Hematopoietic multipotent progenitor cell (in vitro differentiated cells): ENCODE measurements around the gene BSND. TPM values are rescaled to one million over a fixed set of nuclear protein-coding genes. Genes with fewer than 3 reads are reported as not detected.

ENCODE experiments used
- DNase-seq, 3 donors: peaks; one replicate each; pipeline ENCODE4 v3.0.0-alpha.2; 2011 to 2015; ENCODE audit warnings: low read depth in 2 of 3, low spot score in 2 of 3
- total RNA-seq: library from RNA; depleted of rRNA; stranded (reverse); fragments of >200 nt; gene quantifications from one replicate; pipeline ENCODE4 v1.2.3, GENCODE V29; 2012

The BSND gene
- total RNA-seq, 1 donor: not detected

DNA sequence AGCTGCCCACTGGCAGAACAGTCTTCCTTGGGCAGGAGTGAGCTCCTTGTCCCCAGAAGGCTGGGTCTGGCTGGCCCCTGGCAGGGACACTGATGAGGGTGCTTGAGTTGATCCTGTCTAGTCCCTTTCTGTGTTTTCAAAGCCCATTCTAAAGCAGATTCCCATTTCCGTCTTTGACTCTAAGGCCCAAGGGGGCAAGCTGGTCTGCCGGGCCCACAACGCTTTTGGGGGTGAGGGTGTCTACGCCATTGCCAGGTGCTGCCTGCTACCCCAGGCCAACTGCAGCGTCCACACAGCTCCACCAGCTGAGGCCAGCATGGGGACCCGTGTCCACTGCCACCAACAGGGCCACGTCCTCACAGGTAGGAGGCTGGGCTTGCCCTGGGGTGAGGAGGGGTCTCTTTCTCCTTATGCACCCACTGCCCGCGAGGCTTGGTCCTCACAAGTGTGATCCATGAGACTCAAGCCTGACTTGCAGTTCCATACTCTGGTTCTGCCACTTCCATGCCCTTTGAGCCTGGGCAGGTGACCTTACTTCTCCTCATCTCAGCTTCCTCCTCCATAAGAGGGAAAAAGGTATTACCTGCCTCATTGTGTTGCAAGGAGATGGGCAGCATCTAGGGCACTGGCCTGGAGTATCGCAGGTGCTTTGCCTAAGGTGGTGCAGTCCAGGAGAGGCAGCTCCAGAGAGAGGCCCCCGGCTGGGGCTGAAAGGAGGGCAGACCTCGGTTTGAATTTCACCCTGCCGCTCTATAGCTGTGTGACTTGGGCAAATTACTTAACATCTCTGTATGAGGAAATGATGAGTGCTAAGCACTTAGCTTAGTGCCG, 60.8 kb downstream of the BSND start:
- no peak for DNase-seq

DNA sequence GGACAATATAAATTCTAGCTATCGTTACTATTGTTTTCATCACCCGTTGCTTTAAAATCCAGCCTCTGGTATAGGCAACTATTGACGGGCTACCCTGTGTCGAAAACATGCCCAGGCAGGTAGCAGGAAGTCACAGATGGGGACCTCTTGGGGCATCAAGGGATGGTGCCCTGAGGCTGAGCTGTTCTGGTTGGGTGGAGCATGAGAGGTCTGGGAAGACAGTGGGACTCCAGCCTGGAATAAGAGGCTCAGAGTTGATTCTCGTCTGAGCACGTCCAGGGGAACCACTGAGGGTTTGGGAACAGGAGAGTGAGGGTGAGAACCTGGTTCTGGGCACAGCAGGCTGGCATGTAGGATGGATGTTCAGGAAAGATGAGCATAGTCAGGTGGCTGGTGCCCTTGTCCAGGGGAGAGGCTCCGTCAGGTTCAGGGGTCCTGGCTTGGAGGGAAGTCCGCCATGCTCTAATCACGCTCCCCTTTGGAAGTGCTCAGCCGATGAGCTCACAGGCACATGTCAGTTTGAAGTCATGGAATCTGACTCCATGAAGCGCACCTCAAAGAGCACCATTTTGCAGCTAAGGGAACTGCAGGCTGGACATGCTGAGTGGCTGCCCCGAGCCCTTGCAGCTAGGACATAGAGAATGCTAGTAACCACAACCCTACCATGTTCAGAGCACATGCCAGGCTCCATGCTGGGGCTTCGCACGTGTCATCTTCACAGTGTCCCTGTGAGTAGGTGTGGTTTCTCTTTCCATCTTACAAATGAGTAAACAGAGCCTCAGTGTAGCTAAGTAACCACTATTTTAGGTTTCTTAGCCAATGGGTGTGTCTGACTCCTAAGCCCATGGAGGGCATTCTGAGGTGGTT, 61.6 kb downstream of the BSND start:
- DNase-seq: no peak

DNA sequence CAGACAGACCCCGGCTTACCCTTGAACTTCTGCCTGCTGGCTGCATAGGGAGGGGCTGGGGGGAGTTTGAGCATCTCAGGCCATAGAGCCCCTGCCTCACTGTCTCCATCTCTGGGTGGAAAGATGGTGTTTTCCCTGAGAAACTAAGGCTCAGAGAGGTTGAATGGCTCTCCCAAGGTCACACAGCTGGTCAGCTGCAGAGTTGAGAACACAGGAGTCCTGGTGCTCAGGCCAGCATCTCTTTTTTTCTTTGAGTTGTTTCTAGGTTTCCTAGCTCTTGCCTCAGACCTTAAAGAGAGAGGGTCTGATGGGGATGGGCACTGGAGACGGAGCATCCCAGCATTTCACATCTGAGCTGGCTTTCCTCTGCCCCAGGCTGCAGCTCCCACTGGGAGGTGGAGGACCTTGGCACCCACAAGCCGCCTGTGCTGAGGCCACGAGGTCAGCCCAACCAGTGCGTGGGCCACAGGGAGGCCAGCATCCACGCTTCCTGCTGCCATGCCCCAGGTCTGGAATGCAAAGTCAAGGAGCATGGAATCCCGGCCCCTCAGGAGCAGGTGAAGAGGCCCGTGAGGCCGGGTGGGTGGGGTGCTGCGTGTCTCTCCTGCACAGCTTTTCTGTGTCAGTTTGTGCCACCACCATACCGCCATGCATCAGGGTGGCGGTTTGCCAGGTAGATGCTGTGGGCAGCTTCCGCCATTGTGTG, 62.4 kb downstream of the BSND start:
- no peak for DNase-seq

Other genes starting within 250 kb of the BSND start
- gene PARS2, start 234.4 kb upstream of the BSND start, total RNA-seq: 7.3 TPM
- 5.7 TPM for gene TTC22, start 197.6 kb upstream of the BSND start, total RNA-seq
- gene DHCR24, start 111.7 kb upstream of the BSND start, total RNA-seq: 51.4 TPM
- gene TMEM61, start 18.3 kb upstream of the BSND start, total RNA-seq: not detected
- under 0.01 TPM for gene PCSK9, start 40.6 kb downstream of the BSND start, total RNA-seq
- gene USP24, start 216.4 kb downstream of the BSND start, total RNA-seq: 41.7 TPM